ENCODE data around the gene SPEN.

DNA sequence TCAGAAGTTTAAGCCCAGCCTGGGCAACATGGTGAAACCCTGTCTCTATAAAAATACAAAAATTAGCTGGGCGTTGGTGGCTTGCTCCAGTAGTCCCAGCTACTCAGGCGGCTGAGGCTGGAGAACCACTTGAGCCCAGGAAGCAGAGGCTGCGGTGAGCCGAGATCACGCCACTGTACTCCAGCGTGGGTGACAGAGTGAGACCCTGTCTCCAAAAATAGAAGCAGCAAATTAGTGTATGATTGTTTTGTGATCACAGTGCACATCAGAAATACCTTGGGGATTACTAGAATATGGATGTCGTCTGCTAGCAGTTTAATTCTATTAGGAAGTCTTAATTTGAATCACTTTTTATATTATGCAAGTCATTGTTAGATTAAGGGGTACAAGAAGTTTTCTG, 69.4 kb downstream of the SPEN start:
- TF ChIP-seq EZH2 (optimal IDR thresholded peaks at IDR 0.05; ENCODE audit: low read depth, low read length): no peak
- TF ChIP-seq, protein P1, sequence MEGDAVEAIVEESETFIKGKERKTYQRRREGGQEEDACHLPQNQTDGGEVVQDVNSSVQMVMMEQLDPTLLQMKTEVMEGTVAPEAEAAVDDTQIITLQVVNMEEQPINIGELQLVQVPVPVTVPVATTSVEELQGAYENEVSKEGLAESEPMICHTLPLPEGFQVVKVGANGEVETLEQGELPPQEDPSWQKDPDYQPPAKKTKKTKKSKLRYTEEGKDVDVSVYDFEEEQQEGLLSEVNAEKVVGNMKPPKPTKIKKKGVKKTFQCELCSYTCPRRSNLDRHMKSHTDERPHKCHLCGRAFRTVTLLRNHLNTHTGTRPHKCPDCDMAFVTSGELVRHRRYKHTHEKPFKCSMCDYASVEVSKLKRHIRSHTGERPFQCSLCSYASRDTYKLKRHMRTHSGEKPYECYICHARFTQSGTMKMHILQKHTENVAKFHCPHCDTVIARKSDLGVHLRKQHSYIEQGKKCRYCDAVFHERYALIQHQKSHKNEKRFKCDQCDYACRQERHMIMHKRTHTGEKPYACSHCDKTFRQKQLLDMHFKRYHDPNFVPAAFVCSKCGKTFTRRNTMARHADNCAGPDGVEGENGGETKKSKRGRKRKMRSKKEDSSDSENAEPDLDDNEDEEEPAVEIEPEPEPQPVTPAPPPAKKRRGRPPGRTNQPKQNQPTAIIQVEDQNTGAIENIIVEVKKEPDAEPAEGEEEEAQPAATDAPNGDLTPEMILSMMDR (IDR thresholded peaks at IDR 0.05; ENCODE audit: low read length): no peak
- TF ChIP-seq EZH2phosphoT487 (IDR thresholded peaks at IDR 0.05; ENCODE audit: low read length): no peak

Measured in MM.1S (cell line).